H9 (cell line): ENCODE data around the gene TCTN3. TPM values are rescaled to one million over a fixed set of nuclear protein-coding genes. Genes with fewer than 3 reads are reported as not detected.

Experiments
- DNase-seq: peaks from one replicate; pipeline ENCODE4 v3.0.0-alpha.2; 2017
- H2AFZ ChIP-seq: one replicate; pipeline ENCODE4 v1.6.1; 2013; ENCODE audit warnings: mild to moderate bottlenecking, low read length, control low read depth, moderate library complexity
- H2AK5ac ChIP-seq: 2 replicates; pipeline ENCODE4 v1.6.1; 2013; ENCODE audit warnings: low read length, control low read depth, mixed read lengths; ENCODE audit not compliant: insufficient read length
- H2BK120ac ChIP-seq: one replicate; pipeline ENCODE4 v1.6.1; 2013; ENCODE audit warnings: low read depth, mild to moderate bottlenecking, low read length, control low read depth, inconsistent platforms; ENCODE audit not compliant: poor library complexity, severe bottlenecking
- H2BK12ac ChIP-seq: 2 replicates; pipeline ENCODE4 v1.6.1; 2013; ENCODE audit warnings: low read length, control low read depth, mixed read lengths, low read depth; ENCODE audit not compliant: insufficient read length
- H2BK15ac ChIP-seq: 2 replicates; pipeline ENCODE4 v1.6.1; 2013; ENCODE audit warnings: low read depth, low read length, control low read depth
- H2BK20ac ChIP-seq: one replicate; pipeline ENCODE4 v1.6.1; 2013; ENCODE audit warnings: low read depth, mild to moderate bottlenecking, low read length, control low read depth, inconsistent platforms; ENCODE audit not compliant: poor library complexity, severe bottlenecking
- H2BK5ac ChIP-seq: 2 replicates; pipeline ENCODE4 v1.6.1; 2013; ENCODE audit warnings: low read length, control low read depth, mixed read lengths; ENCODE audit not compliant: insufficient read length
- H3K14ac ChIP-seq: 2 replicates; pipeline ENCODE4 v1.6.1; 2013; ENCODE audit warnings: low read length, control low read depth; ENCODE audit not compliant: insufficient read depth
- H3K18ac ChIP-seq: 2 replicates; pipeline ENCODE4 v1.6.1; 2013; ENCODE audit warnings: low read depth, mild to moderate bottlenecking, mixed read lengths, low read length, control low read depth; ENCODE audit not compliant: insufficient read length
- H3K23ac ChIP-seq: 2 replicates; pipeline ENCODE4 v1.6.1; 2013; ENCODE audit warnings: low read length, control low read depth, mixed read lengths, low read depth; ENCODE audit not compliant: insufficient read length
- H3K23me2 ChIP-seq: 2 replicates; pipeline ENCODE4 v1.6.1; 2013; ENCODE audit warnings: low read depth, mild to moderate bottlenecking, mixed read lengths, low read length, control low read depth; ENCODE audit not compliant: insufficient read length, poor library complexity, severe bottlenecking
- H3K27ac ChIP-seq: 2 replicates; pipeline ENCODE4 v1.5.1; 2013; ENCODE audit warnings: low read length, control low read depth, mixed read lengths, low read depth; ENCODE audit not compliant: insufficient read length
- H3K27me3 ChIP-seq: 2 replicates; pipeline ENCODE4 v1.6.1; 2013; ENCODE audit warnings: low read length, control low read depth, inconsistent platforms; ENCODE audit not compliant: insufficient read depth
- H3K4ac ChIP-seq: 2 replicates; pipeline ENCODE4 v1.6.1; 2013; ENCODE audit warnings: low read depth, mild to moderate bottlenecking, control low read depth, inconsistent platforms, low read length, moderate library complexity
- H3K4me1 ChIP-seq: 2 replicates; pipeline ENCODE4 v1.6.1; 2013; ENCODE audit warnings: low read length, control low read depth, inconsistent platforms; ENCODE audit not compliant: insufficient read depth
- H3K4me2 ChIP-seq: 2 replicates; pipeline ENCODE4 v1.6.1; 2013; ENCODE audit warnings: low read length, control low read depth, mixed read lengths; ENCODE audit not compliant: insufficient read length, insufficient read depth
- H3K56ac ChIP-seq: 2 replicates; pipeline ENCODE4 v1.6.1; 2013; ENCODE audit warnings: low read depth, mild to moderate bottlenecking, mixed read lengths, low read length, control low read depth; ENCODE audit not compliant: insufficient read length
- H3K79me1 ChIP-seq: 2 replicates; pipeline ENCODE4 v1.6.1; 2013; ENCODE audit warnings: low read depth, mild to moderate bottlenecking, moderate library complexity, low read length, control low read depth, inconsistent platforms; ENCODE audit not compliant: insufficient read depth, poor library complexity, severe bottlenecking
- H3K79me2 ChIP-seq: 2 replicates; pipeline ENCODE4 v1.6.1; 2013; ENCODE audit warnings: low read length, control low read depth, inconsistent platforms; ENCODE audit not compliant: insufficient read depth
- H3K9ac ChIP-seq: 2 replicates; pipeline ENCODE4 v1.6.1; 2013; ENCODE audit warnings: low read length, control low read depth, mixed read lengths; ENCODE audit not compliant: insufficient read length; ENCODE audit errors: extremely low read depth
- H3K9me3 ChIP-seq: one replicate; pipeline ENCODE4 v1.6.1; 2013; ENCODE audit warnings: low read depth, low read length, inconsistent platforms; ENCODE audit not compliant: control insufficient read depth
- H3T11ph ChIP-seq: one replicate; pipeline ENCODE4 v1.6.1; 2013; ENCODE audit warnings: mild to moderate bottlenecking, low read length, control low read depth, inconsistent platforms
- H4K20me1 ChIP-seq: one replicate; pipeline ENCODE4 v1.6.1; 2013; ENCODE audit not compliant: control insufficient read depth, insufficient read length, insufficient read depth
- H4K5ac ChIP-seq: 2 replicates; pipeline ENCODE4 v1.6.1; 2013; ENCODE audit warnings: low read depth, mild to moderate bottlenecking, mixed read lengths, low read length, control low read depth; ENCODE audit not compliant: insufficient read length
- H4K8ac ChIP-seq: replicated peaks from 2 replicates; pipeline ENCODE4 v1.6.1; 2013; ENCODE audit warnings: low read length, control low read depth, mixed read lengths, low read depth; ENCODE audit not compliant: insufficient read length
- H4K91ac ChIP-seq: 2 replicates; pipeline ENCODE4 v1.6.1; 2013; ENCODE audit warnings: low read depth, mild to moderate bottlenecking, moderate library complexity, mixed read lengths, low read length, control low read depth; ENCODE audit not compliant: insufficient read length
- H3K27ac Mint-ChIP-seq, 3 experiments: 2 replicates in 2 of 3; 3 replicates in 1 of 3; pipeline ENCODE4 v1.8.0; 2020 to 2021; ENCODE audit warnings: mixed read lengths in 3 of 3, mild to moderate bottlenecking in 1 of 3, moderate library complexity in 1 of 3
- H3K27me3 Mint-ChIP-seq: 2 replicates; pipeline ENCODE4 v1.8.0; 2021; ENCODE audit warnings: low read depth, mild to moderate bottlenecking, moderate library complexity, mixed read lengths
- H3K36me3 Mint-ChIP-seq, 3 experiments: 2 replicates in 2 of 3; 3 replicates in 1 of 3; pipeline ENCODE4 v1.8.0; 2020 to 2021; ENCODE audit warnings: low read depth in 3 of 3, mixed read lengths in 3 of 3; ENCODE audit not compliant: insufficient read depth in 1 of 3
- H3K4me1 Mint-ChIP-seq, 2 experiments: 2 replicates each; pipeline ENCODE4 v1.8.0; 2020; ENCODE audit warnings: mixed read lengths in 2 of 2
- H3K4me3 Mint-ChIP-seq, 2 experiments: 2 replicates in 1 of 2; 3 replicates in 1 of 2; pipeline ENCODE4 v1.8.0; 2020 to 2021; ENCODE audit warnings: mild to moderate bottlenecking in 2 of 2, mixed read lengths in 2 of 2, moderate library complexity in 1 of 2
- H3K9me3 Mint-ChIP-seq, 2 experiments: 2 replicates in 1 of 2; 3 replicates in 1 of 2; pipeline ENCODE4 v1.8.0; 2020; ENCODE audit warnings: mild to moderate bottlenecking in 2 of 2, mixed read lengths in 2 of 2, moderate library complexity in 1 of 2
- CTCF ChIP-seq: fragments of 200-600 bp; sonication (generic); conservative IDR thresholded peaks from 3 replicates; pipeline ENCODE4 v1.8.0; 2021; ENCODE audit warnings: antibody characterized with exemption, mild to moderate bottlenecking
- WGBS: extraction: QIAGEN DNeasy Blood & Tissue Kit; methylation state at CpG from one replicate; pipeline ENCODE4 v1.1.7; 2013; ENCODE audit warnings: missing lambda C conversion rate, low lambda C conversion rate, mixed read lengths; ENCODE audit not compliant: insufficient read length; ENCODE audit errors: extremely low coverage; 5-methylcytosine and 5-hydroxymethylcytosine counted together
- total RNA-seq: library from RNA; stranded (reverse); gene quantifications from 2 replicates; pipeline ENCODE4 v1.2.1, GENCODE V29; 2021

TCTN3 gene
- total RNA-seq, 1 experiment from 2014 or later, result 37.3 TPM

- H3K9me3 Mint-ChIP-seq, result peaks cover 16 to 24% of the 10 kb centered on the region in 2 experiments
- Histone ChIP-seq H4K91ac (no peak overlapping the region), H4K5ac (no peak overlapping the region), H2AFZ (peak overlapping the region; percentile 66), H2AK5ac (no peak overlapping the region), H3K9ac (no peak overlapping the region), H2BK120ac (no peak overlapping the region), H3K4me2 (no peak overlapping the region), H3T11ph (no peak overlapping the region), H3K27ac (no peak overlapping the region), H3K23me2 (peaks cover 5% of the 10 kb centered on the region), H3K27me3 (no peaks in the 10 kb centered on the region), H2BK5ac (no peak overlapping the region), H3K4ac (no peak overlapping the region), H3K4me1 (no peaks in the 10 kb centered on the region), H4K8ac (no peak overlapping the region), H3K14ac (no peak overlapping the region), H2BK20ac (no peak overlapping the region), H3K23ac (no peak overlapping the region), H3K9me3 (no peaks in the 10 kb centered on the region), H4K20me1 (no peaks in the 10 kb centered on the region), H2BK15ac (no peak overlapping the region), H3K79me1 (peaks cover 4% of the 10 kb centered on the region), H3K79me2 (peaks cover 2% of the 10 kb centered on the region; the same call in 1 of the 2 replicates), H2BK12ac (no peak overlapping the region), H3K18ac (no peak overlapping the region), H3K56ac (no peak overlapping the region)
- H3K27ac Mint-ChIP-seq, result no peak overlapping the region; a peak in 1 of 7 replicates
- TF ChIP-seq CTCF, result no peak
- no peak overlapping the region; a peak in 1 of 5 replicates for H3K4me3 Mint-ChIP-seq
- no peaks in the 10 kb centered on the region; the same call in none of the 2 replicates for H3K27me3 Mint-ChIP-seq
- no CpG with 5 or more reads among the region's 18 CpGs for WGBS
- H3K4me1 Mint-ChIP-seq, result peaks cover 13 to 15% of the 10 kb centered on the region in 2 experiments
- DNase-seq, result no peak
- H3K36me3 Mint-ChIP-seq, result peaks cover 9 to 33% (median 32%) of the 10 kb centered on the region in 3 experiments; a peak in 6 of 7 replicates
These were observed 938 bp upstream of the TCTN3 start for GRCh38 chr10:95694665-95695064.
